Measurements from ENCODE around the gene FMR1NB. TPM values are rescaled to one million over a fixed set of nuclear protein-coding genes. Genes with fewer than 3 reads are reported as not detected.

The FMR1NB gene
- total RNA-seq, 1 donor from 2014 or later: not detected

GRCh38 chrX:148069759-148070503, 88.8 kb downstream of the FMR1NB start:
- no peak for DNase-seq (ENCODE audit: low read depth, low spot score)

DNA sequence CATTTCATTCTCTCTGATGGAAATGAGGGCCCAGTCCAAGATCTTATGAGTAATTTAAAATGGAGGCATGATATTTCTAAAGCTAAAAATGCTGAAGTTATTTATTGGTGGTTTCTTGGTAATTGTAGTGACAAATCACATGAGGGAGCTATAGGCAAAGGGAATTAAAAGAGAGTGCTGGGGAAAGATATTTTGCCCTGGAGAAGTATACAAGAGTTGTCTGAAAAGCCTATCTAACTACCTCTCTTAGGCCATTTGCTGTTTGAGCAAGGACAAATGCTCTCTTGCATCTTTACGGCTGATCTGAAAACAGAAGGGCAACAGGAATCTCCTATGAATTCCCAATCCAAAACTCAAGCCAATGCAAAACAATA, 89.4 kb downstream of the FMR1NB start:
- no peak for DNase-seq (ENCODE audit: low read depth, low spot score)

Other genes starting within 250 kb of the FMR1NB start
- 27.4 and 32.2 TPM in 2 replicates for gene FMR1, start 69.4 kb upstream of the FMR1NB start, total RNA-seq

All from pulmonary artery endothelial cell (primary cell).